HepG2 (cell line): ENCODE measurements around the gene PDIA6. TPM values are rescaled to one million over a fixed set of nuclear protein-coding genes. Genes with fewer than 3 reads are reported as not detected.

ENCODE experiments used
- ATF3 ChIP-seq: sonication (generic); formaldehyde crosslinking; IDR thresholded peaks from 2 replicates; pipeline ENCODE4 v1.4.0; 2020; ENCODE audit warnings: missing genetic modification reagents
- E2F1 ChIP-seq: sonication (generic); formaldehyde crosslinking; IDR thresholded peaks from 2 replicates; pipeline ENCODE4 v1.5.0; 2020; ENCODE audit warnings: missing genetic modification reagents
- KDM4B ChIP-seq: sonication (generic); formaldehyde crosslinking; IDR thresholded peaks from 2 replicates; pipeline ENCODE4 v1.4.0; 2020; ENCODE audit warnings: missing genetic modification reagents
- NR2F1 ChIP-seq, 2 experiments: fragments of 450-650 bp in 1 of 2; formaldehyde crosslinking in 1 of 2; IDR thresholded peaks; 2 replicates each; pipeline versions ENCODE4 v1.5.0 to v1.6.1; 2016 to 2020; ENCODE audit warnings: mild to moderate bottlenecking in 1 of 2, missing compliant biosample characterization in 1 of 2, missing genetic modification reagents in 1 of 2, moderate library complexity in 1 of 2
- PBX3 ChIP-seq: sonication (generic); formaldehyde crosslinking; IDR thresholded peaks from 2 replicates; pipeline ENCODE4 v1.8.1; 2023; ENCODE audit warnings: missing genetic modification reagents, inconsistent platforms, borderline replicate concordance
- POGZ ChIP-seq: sonication (generic); formaldehyde crosslinking; IDR thresholded peaks from 2 replicates; pipeline ENCODE4 v1.4.0; 2020; ENCODE audit warnings: mild to moderate bottlenecking, missing genetic modification reagents
- RELA ChIP-seq: sonication (generic); formaldehyde crosslinking; IDR thresholded peaks from 2 replicates; pipeline ENCODE4 v1.4.0; 2020; ENCODE audit warnings: missing genetic modification reagents
- TOPORS ChIP-seq: sonication (generic); formaldehyde crosslinking; IDR thresholded peaks from 2 replicates; pipeline ENCODE4 v1.8.0; 2023; ENCODE audit warnings: mild to moderate bottlenecking, missing genetic modification reagents
- USF2 ChIP-seq, 2 experiments: sonication (generic) in 1 of 2; formaldehyde crosslinking in 1 of 2; IDR thresholded peaks; 2 replicates each; pipeline versions ENCODE4 v1.5.1 to v1.6.1; 2011 to 2020; ENCODE audit warnings: borderline replicate concordance in 1 of 2, low read depth in 1 of 2, low read length in 1 of 2, mild to moderate bottlenecking in 1 of 2, missing genetic modification reagents in 1 of 2, moderate library complexity in 1 of 2
- XBP1 ChIP-seq: sonication (generic); formaldehyde crosslinking; IDR thresholded peaks from 2 replicates; pipeline ENCODE4 v1.5.0; 2020; ENCODE audit warnings: missing genetic modification reagents
- ZMYM3 ChIP-seq: sonication (generic); formaldehyde crosslinking; IDR thresholded peaks from 2 replicates; pipeline ENCODE4 v1.5.1; 2020; ENCODE audit warnings: mild to moderate bottlenecking, missing genetic modification reagents
- ZMYM4 ChIP-seq: sonication (generic); formaldehyde crosslinking; IDR thresholded peaks from 2 replicates; pipeline ENCODE4 v1.8.1; 2023; ENCODE audit warnings: mild to moderate bottlenecking, missing genetic modification reagents
- ZNF746 ChIP-seq: sonication (generic); formaldehyde crosslinking; IDR thresholded peaks from 2 replicates; pipeline ENCODE4 v1.8.0; 2022; ENCODE audit warnings: mild to moderate bottlenecking, missing genetic modification reagents
- ZNF773 ChIP-seq: sonication (generic); formaldehyde crosslinking; IDR thresholded peaks from 2 replicates; pipeline ENCODE4 v1.4.0; 2020; ENCODE audit warnings: missing genetic modification reagents, borderline replicate concordance
- ZNF777 ChIP-seq: sonication (generic); formaldehyde crosslinking; IDR thresholded peaks from 2 replicates; pipeline ENCODE4 v1.4.0; 2020; ENCODE audit warnings: missing genetic modification reagents
- polyA plus RNA-seq, 8 experiments: library from polyadenylated mRNA; depleted of rRNA in 3 of 8; stranded (reverse) in 7 of 8; unstranded in 1 of 8; fragments of >200 nt; fragmentation: Illumina TruSeq in 4 of 8; extraction: Trizol in 4 of 8; gene quantifications; 2 replicates each; pipeline versions ENCODE4 v1.2.1 to v1.2.3, GENCODE V29; 2011 to 2016; ENCODE audit warnings: low read depth in 4 of 8, missing spikeins in 1 of 8, mixed read lengths in 1 of 8; ENCODE audit not compliant: insufficient read depth in 1 of 8
- total RNA-seq, 5 experiments: library from RNA; depleted of rRNA; stranded (reverse); fragments of >200 nt; fragmentation: Illumina TruSeq; extraction: Trizol; gene quantifications; 2 replicates each; pipeline ENCODE4 v1.2.3, GENCODE V29; 2016; ENCODE audit warnings: low read depth in 1 of 5
- TF ChIP-seq, protein P1 (sequence below): sonication (generic); formaldehyde crosslinking; conservative IDR thresholded peaks from 2 replicates; pipeline ENCODE4 v1.8.0; 2022; ENCODE audit warnings: mild to moderate bottlenecking, moderate library complexity, missing genetic modification reagents
- TF ChIP-seq, protein P2 (sequence below): sonication (generic); formaldehyde crosslinking; conservative IDR thresholded peaks from 2 replicates; pipeline ENCODE4 v1.8.0; 2022; ENCODE audit warnings: missing genetic modification reagents
- TF ChIP-seq, protein P3 (sequence below): sonication (generic); formaldehyde crosslinking; IDR thresholded peaks from 2 replicates; pipeline ENCODE4 v1.8.0; 2022; ENCODE audit warnings: low read depth, missing genetic modification reagents

Gene PDIA6
- total and polyA plus RNA-seq, 2 of the 13 experiments (the other 11 are each of a cell fraction or from before 2014, with no cell fraction given) = 586 to 642 TPM

DNA sequence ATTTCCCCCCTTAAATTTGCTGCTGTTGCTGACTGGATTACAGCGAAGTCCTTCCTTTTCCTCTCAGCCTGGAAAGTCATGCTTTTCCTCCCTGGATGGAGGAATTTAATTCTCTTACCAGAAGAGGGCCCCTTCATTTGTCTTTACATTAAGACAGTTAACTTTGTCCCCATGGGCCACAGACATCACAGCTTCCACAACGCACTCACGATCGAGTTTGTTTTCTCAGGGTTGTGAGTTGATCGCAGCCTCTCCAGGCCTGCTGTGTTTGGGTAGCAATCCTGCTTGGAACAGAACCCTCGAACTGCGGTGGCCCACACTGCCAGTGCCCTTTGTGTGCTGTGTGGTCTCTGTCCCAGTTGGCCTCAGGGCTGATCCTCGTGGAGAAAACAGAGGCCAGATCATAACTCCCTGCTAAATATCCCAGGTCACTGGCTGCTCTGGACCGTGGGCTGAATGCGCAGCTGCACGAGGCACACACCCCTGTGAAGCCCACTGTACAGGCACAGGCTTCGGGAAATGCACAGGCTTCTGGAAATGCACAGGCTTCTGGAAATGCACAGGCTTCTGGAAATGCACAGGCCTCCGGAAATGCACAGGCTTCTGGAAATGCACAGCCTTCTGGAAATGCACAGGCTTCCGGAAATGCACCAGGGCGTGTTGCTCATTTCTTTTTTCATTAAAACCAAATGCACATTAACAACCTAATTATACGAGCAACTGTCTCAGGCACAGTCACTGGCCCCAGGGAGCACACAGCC lies 2.2 kb upstream of the PDIA6 start (continued):
- TF ChIP-seq ZMYM3 (CRISPR knock-in tag) (peak; percentile 35; the same call in 1 of the 2 replicates), USF2 (IDR thresholded peaks at IDR 0.05; ENCODE audit: low read depth, low read length) (no peak), USF2 (CRISPR knock-in tag; IDR thresholded peaks at IDR 0.05; ENCODE audit: borderline replicate concordance) (no peak), RELA (CRISPR knock-in tag) (no peak), TOPORS (CRISPR knock-in tag) (no peak), ZMYM4 (CRISPR knock-in tag) (0 out of 2 replicates have a peak, but pooled peaks have one; percentile 14), NR2F1 (CRISPR knock-in tag; IDR thresholded peaks at IDR 0.05) (no peak), XBP1 (CRISPR knock-in tag) (no peak), ZNF746 (CRISPR knock-in tag) (no peak), KDM4B (CRISPR knock-in tag) (no peak), PBX3 (no peak), POGZ (CRISPR knock-in tag) (0 out of 2 replicates have a peak, but pooled peaks have one; percentile 13), ZNF773 (CRISPR knock-in tag) (no peak), ZNF777 (CRISPR knock-in tag) (peak; percentile 28; the same call in 1 of the 2 replicates), ATF3 (no peak), E2F1 (CRISPR knock-in tag) (no peak)
- TF ChIP-seq, protein P1, sequence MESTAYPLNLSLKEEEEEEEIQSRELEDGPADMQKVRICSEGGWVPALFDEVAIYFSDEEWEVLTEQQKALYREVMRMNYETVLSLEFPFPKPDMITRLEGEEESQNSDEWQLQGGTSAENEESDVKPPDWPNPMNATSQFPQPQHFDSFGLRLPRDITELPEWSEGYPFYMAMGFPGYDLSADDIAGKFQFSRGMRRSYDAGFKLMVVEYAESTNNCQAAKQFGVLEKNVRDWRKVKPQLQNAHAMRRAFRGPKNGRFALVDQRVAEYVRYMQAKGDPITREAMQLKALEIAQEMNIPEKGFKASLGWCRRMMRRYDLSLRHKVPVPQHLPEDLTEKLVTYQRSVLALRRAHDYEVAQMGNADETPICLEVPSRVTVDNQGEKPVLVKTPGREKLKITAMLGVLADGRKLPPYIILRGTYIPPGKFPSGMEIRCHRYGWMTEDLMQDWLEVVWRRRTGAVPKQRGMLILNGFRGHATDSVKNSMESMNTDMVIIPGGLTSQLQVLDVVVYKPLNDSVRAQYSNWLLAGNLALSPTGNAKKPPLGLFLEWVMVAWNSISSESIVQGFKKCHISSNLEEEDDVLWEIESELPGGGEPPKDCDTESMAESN (CRISPR knock-in tag) = no peak
- TF ChIP-seq, protein P2, sequence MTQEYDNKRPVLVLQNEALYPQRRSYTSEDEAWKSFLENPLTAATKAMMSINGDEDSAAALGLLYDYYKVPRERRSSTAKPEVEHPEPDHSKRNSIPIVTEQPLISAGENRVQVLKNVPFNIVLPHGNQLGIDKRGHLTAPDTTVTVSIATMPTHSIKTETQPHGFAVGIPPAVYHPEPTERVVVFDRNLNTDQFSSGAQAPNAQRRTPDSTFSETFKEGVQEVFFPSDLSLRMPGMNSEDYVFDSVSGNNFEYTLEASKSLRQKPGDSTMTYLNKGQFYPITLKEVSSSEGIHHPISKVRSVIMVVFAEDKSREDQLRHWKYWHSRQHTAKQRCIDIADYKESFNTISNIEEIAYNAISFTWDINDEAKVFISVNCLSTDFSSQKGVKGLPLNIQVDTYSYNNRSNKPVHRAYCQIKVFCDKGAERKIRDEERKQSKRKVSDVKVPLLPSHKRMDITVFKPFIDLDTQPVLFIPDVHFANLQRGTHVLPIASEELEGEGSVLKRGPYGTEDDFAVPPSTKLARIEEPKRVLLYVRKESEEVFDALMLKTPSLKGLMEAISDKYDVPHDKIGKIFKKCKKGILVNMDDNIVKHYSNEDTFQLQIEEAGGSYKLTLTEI (CRISPR knock-in tag) = no peak
- TF ChIP-seq, protein P3, sequence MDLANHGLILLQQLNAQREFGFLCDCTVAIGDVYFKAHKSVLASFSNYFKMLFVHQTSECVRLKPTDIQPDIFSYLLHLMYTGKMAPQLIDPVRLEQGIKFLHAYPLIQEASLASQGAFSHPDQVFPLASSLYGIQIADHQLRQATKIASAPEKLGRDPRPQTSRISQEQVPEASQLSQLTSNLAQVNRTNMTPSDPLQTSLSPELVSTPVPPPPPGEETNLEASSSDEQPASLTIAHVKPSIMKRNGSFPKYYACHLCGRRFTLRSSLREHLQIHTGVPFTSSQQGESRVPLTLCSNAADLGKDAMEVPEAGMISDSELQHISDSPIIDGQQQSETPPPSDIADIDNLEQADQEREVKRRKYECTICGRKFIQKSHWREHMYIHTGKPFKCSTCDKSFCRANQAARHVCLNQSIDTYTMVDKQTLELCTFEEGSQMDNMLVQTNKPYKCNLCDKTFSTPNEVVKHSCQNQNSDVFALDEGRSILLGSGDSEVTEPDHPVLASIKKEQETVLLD (CRISPR knock-in tag) = no peak
